Parathyroid adenoma (tissue), 2 donors: ENCODE measurements around the gene MDFIC.

ENCODE experiments used
- H2AFZ ChIP-seq: fragments of 300-600 bp; sonication (generic); one replicate; pipeline ENCODE4 v1.7.0; 2017; ENCODE audit warnings: antibody characterized with exemption, mild to moderate bottlenecking
- H3K27ac ChIP-seq: fragments of 300-600 bp; sonication (generic); one replicate; pipeline ENCODE4 v1.7.0; 2017
- H3K27me3 ChIP-seq: fragments of 300-600 bp; sonication (generic); one replicate; pipeline ENCODE4 v1.7.0; 2017; ENCODE audit warnings: low read length; ENCODE audit not compliant: control insufficient read depth, insufficient read depth
- H3K36me3 ChIP-seq: fragments of 300-600 bp; sonication (generic); one replicate; pipeline ENCODE4 v1.7.0; 2017; ENCODE audit warnings: low read length; ENCODE audit not compliant: control insufficient read depth, insufficient read depth
- H3K4me1 ChIP-seq: fragments of 300-600 bp; sonication (generic); one replicate; pipeline ENCODE4 v1.7.0; 2017; ENCODE audit warnings: control low read depth
- H3K4me2 ChIP-seq: fragments of 300-600 bp; sonication (generic); one replicate; pipeline ENCODE4 v1.7.0; 2017; ENCODE audit warnings: low read length
- H3K4me3 ChIP-seq: fragments of 300-600 bp; sonication (generic); one replicate; pipeline ENCODE4 v1.7.0; 2017; ENCODE audit warnings: low read depth, low read length
- H3K79me2 ChIP-seq: fragments of 300-600 bp; sonication (generic); one replicate; pipeline ENCODE4 v1.7.0; 2017; ENCODE audit warnings: control low read depth
- H3K9ac ChIP-seq: fragments of 300-600 bp; sonication (generic); one replicate; pipeline ENCODE4 v1.7.0; 2017; ENCODE audit warnings: mild to moderate bottlenecking
- H3K9me3 ChIP-seq: fragments of 300-600 bp; sonication (generic); one replicate; pipeline ENCODE4 v1.7.0; 2017; ENCODE audit warnings: low read length; ENCODE audit not compliant: control insufficient read depth
- TF ChIP-seq, protein P1 (sequence below): fragments of 300-600 bp; sonication (generic); IDR thresholded peaks from one replicate; pipeline ENCODE4 v1.7.0; 2017; ENCODE audit warnings: antibody characterized with exemption, mild to moderate bottlenecking
- donor health status: primary hyperparathyroidism.

MDFIC gene

DNA sequence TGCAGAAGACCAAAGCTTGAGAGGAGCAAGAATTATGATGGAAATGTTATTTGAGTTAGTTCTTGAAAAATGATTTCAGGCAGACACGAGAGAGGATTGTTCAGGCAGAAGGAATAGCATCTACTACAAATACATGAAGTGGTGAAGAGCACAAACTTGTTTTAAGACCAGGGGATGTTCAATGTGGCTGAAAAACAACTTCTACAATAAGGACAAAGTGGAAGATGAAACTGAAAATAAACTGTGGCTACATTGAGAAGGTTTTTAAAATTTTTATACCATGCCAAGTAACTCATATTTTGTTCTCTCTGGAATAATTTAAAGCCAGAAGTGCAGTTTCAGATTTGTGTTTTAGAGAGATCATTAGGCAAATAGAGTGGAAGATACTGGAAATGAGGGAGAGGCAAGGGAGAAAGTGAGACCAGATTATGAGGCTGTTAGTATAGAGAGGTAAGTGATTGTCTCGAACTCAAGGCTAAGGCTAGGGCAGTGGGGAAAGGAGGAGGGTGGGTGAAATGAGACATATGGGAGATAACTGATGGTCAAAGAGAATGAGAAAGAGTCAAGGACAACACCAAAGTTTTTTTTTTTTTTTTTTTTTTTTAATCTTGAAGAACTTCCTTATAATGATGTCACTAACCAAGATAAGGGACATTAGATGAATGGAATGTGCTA is 115.4 kb downstream of the MDFIC start:
- H3K9me3 ChIP-seq: no peaks in the 10 kb centered on the region
- no peak overlapping the region for H2AFZ ChIP-seq
- no peak overlapping the region for H3K27ac ChIP-seq
- no peak overlapping the region for H3K4me3 ChIP-seq
- TF ChIP-seq, protein P1, sequence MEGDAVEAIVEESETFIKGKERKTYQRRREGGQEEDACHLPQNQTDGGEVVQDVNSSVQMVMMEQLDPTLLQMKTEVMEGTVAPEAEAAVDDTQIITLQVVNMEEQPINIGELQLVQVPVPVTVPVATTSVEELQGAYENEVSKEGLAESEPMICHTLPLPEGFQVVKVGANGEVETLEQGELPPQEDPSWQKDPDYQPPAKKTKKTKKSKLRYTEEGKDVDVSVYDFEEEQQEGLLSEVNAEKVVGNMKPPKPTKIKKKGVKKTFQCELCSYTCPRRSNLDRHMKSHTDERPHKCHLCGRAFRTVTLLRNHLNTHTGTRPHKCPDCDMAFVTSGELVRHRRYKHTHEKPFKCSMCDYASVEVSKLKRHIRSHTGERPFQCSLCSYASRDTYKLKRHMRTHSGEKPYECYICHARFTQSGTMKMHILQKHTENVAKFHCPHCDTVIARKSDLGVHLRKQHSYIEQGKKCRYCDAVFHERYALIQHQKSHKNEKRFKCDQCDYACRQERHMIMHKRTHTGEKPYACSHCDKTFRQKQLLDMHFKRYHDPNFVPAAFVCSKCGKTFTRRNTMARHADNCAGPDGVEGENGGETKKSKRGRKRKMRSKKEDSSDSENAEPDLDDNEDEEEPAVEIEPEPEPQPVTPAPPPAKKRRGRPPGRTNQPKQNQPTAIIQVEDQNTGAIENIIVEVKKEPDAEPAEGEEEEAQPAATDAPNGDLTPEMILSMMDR: no peak
- H3K4me2 ChIP-seq: no peak overlapping the region
- H3K4me1 ChIP-seq: no peaks in the 10 kb centered on the region
- no peaks in the 10 kb centered on the region for H3K79me2 ChIP-seq
- no peak overlapping the region for H3K9ac ChIP-seq
- H3K27me3 ChIP-seq: no peaks in the 10 kb centered on the region
- no peaks in the 10 kb centered on the region for H3K36me3 ChIP-seq

DNA sequence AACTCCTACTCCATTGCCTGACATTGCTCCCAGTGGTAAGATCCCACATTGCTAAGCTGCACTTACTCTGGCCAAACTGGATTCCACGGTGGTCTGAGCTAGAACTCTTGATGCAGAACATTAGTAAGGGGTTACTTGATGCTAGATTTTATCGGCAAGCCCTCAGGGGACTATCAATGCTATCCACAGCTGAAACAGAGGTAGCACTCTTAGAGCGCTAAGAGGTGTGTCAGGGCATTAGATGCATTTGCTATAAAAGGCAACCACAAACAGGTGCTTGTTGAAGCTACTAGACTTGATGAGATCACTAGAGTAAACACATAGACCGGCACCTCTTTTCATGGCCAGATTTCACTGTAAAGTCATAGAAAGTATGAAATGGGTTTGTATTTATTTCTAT is 116.3 kb downstream of the MDFIC start:
- no peak overlapping the region for H3K9ac ChIP-seq
- TF ChIP-seq, protein P1: no peak

DNA sequence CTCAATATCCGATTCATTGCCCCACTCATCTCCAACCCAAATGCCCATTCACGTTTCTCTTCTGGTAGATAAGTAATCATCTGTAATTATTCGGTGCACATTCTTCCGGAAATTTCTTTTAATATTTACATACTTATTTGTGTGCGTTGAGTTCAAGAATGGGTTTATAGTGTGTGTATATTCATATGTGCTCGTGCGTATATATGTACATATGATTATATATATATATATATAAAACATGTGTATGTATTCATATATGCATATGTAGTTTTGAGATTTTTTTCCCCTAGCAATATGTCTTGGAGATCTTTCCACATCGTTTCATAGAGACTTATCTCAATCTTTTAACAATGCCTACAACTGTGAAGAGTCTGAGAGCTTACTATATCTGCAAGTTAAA is 118.2 kb downstream of the MDFIC start:
- Histone ChIP-seq H3K4me1 (no peaks in the 10 kb centered on the region), H3K36me3 (no peaks in the 10 kb centered on the region), H3K27me3 (no peaks in the 10 kb centered on the region), H3K79me2 (no peaks in the 10 kb centered on the region), H2AFZ (no peak overlapping the region), H3K27ac (no peak overlapping the region), H3K4me3 (no peak overlapping the region), H3K9ac (no peak overlapping the region), H3K9me3 (no peaks in the 10 kb centered on the region), H3K4me2 (no peak overlapping the region)
- TF ChIP-seq, protein P1: no peak

More for the DNA sequence above, 116.3 kb downstream of the MDFIC start:
- no peak overlapping the region for H3K4me3 ChIP-seq
- no peaks in the 10 kb centered on the region for H3K9me3 ChIP-seq
- no peaks in the 10 kb centered on the region for H3K36me3 ChIP-seq
- no peaks in the 10 kb centered on the region for H3K4me1 ChIP-seq
- no peaks in the 10 kb centered on the region for H3K27me3 ChIP-seq
- no peak overlapping the region for H3K27ac ChIP-seq
- H3K79me2 ChIP-seq: no peaks in the 10 kb centered on the region
- no peak overlapping the region for H2AFZ ChIP-seq
- no peak overlapping the region for H3K4me2 ChIP-seq

DNA sequence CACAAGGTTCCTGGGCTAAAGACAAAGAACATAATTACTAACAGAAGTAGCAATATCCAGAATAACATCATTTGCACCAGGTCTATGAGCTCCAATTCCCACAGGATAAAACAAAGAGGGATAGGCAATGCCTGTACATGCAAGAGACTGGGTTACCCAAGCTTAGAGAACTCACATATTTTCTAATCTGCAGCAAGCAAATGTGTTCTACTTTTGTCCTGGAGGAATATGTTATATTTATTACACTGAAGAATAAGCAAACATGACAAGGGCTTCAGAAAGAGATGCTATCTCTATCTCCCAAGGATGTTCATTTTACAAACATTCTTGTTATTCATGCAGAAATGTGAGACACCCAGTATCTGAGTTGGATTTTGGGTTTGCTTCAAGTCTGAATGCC is 118.6 kb downstream of the MDFIC start:
- no peaks in the 10 kb centered on the region for H3K4me1 ChIP-seq
- no peaks in the 10 kb centered on the region for H3K27me3 ChIP-seq
- no peak overlapping the region for H2AFZ ChIP-seq
- H3K4me2 ChIP-seq: no peak overlapping the region
- H3K36me3 ChIP-seq: no peaks in the 10 kb centered on the region
- no peaks in the 10 kb centered on the region for H3K79me2 ChIP-seq
- no peak overlapping the region for H3K4me3 ChIP-seq
- no peak overlapping the region for H3K9ac ChIP-seq
- no peaks in the 10 kb centered on the region for H3K9me3 ChIP-seq
- no peak overlapping the region for H3K27ac ChIP-seq
- TF ChIP-seq, protein P1: no peak

DNA sequence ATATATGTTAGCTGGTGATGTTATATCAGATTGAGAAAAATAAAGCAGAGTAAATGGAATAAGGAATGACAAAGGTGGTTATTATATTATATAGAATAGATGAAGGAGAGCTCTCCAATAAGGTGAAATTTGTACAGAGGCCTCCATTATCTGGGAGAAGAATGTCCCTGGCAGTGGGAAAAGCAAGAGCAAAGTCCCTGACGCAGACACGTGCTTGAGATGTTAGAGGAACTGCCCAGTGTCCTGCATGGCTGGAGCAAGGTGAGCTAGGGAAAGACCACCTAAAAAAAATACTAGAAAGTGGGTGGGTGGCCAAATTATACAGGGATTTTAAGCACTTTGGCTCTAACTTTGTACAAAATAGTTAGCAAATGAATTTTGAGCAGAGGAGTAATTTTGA is 120.7 kb downstream of the MDFIC start:
- no peak overlapping the region for H2AFZ ChIP-seq
- no peak overlapping the region for H3K9ac ChIP-seq
- H3K4me2 ChIP-seq: no peak overlapping the region
- no peak overlapping the region for H3K4me3 ChIP-seq
- H3K36me3 ChIP-seq: no peaks in the 10 kb centered on the region
- no peaks in the 10 kb centered on the region for H3K27me3 ChIP-seq
- H3K27ac ChIP-seq: no peak overlapping the region
- H3K79me2 ChIP-seq: no peaks in the 10 kb centered on the region
- no peaks in the 10 kb centered on the region for H3K4me1 ChIP-seq
- H3K9me3 ChIP-seq: no peaks in the 10 kb centered on the region
- TF ChIP-seq, protein P1: no peak
